ENCODE data around the gene MYZAP.

DNA sequence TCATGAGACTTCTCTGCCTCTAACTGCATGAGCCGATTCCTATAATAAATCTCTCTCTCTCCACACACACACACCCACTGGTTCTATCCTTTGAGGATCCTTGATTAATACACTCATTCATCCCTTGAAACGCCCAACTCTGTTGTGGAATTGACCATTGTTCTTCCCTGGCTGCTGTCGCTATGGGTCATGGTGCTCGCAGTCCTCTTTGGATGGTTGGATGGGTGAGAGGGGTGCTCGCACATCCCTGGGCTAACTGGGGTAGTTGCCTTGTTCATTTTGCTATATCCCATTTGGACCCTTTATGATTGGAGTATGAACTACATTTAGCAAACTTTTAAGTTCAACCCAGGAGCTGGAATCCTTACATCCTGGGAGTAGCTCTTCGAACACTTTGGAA lies 33.9 kb upstream of the MYZAP start:
- TF ChIP-seq, protein P1, sequence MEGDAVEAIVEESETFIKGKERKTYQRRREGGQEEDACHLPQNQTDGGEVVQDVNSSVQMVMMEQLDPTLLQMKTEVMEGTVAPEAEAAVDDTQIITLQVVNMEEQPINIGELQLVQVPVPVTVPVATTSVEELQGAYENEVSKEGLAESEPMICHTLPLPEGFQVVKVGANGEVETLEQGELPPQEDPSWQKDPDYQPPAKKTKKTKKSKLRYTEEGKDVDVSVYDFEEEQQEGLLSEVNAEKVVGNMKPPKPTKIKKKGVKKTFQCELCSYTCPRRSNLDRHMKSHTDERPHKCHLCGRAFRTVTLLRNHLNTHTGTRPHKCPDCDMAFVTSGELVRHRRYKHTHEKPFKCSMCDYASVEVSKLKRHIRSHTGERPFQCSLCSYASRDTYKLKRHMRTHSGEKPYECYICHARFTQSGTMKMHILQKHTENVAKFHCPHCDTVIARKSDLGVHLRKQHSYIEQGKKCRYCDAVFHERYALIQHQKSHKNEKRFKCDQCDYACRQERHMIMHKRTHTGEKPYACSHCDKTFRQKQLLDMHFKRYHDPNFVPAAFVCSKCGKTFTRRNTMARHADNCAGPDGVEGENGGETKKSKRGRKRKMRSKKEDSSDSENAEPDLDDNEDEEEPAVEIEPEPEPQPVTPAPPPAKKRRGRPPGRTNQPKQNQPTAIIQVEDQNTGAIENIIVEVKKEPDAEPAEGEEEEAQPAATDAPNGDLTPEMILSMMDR (IDR thresholded peaks at IDR 0.05), result no peak
- no peak for TF ChIP-seq ZFX (IDR thresholded peaks at IDR 0.05; ENCODE audit: borderline replicate concordance)

Data from 22Rv1 (cell line).